ENCODE data around the gene CHIT1. TPM values are rescaled to one million over a fixed set of nuclear protein-coding genes. Genes with fewer than 3 reads are reported as not detected.

Gene CHIT1
- total and polyA plus RNA-seq, 2 of the 13 experiments (the other 11 are each of a cell fraction or from before 2014, with no cell fraction given), result not detected

DNA sequence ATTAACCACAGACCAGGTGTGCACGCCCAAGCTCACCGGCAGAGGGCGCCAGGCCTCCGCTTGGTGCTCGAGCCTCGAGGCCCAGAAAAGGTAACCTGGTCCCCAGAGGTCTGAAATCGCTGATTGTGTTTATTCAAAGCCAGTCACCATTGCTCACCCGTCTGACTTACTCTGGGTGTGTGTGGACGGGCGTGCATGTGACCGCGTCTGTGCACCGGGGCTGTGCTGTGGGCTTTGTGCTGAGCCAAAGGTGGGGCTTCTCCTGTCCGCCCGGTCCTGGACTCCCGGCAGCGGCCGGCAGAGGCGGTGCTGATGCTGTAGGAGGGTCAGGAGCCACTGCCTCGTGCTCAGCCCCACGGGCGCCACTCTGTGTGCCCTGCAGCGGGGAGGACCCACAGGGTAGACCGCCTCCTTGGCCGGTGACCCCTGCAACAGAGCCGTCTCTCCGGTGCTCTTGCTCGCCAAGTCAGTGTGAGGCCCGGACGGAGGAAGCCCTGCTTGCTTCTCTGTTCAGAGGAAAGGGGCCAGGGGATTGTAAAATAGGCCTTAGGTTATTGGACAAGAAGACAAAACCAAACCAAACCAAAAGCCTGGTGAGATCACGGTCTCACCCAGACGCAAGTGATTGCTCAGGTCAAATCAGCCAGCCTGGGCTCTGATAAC is 43.9 kb upstream of the CHIT1 start (continued):
- TF ChIP-seq ZNF143 (CRISPR knock-in tag; IDR thresholded peaks at IDR 0.05), result no peak
- TF ChIP-seq, protein P1, sequence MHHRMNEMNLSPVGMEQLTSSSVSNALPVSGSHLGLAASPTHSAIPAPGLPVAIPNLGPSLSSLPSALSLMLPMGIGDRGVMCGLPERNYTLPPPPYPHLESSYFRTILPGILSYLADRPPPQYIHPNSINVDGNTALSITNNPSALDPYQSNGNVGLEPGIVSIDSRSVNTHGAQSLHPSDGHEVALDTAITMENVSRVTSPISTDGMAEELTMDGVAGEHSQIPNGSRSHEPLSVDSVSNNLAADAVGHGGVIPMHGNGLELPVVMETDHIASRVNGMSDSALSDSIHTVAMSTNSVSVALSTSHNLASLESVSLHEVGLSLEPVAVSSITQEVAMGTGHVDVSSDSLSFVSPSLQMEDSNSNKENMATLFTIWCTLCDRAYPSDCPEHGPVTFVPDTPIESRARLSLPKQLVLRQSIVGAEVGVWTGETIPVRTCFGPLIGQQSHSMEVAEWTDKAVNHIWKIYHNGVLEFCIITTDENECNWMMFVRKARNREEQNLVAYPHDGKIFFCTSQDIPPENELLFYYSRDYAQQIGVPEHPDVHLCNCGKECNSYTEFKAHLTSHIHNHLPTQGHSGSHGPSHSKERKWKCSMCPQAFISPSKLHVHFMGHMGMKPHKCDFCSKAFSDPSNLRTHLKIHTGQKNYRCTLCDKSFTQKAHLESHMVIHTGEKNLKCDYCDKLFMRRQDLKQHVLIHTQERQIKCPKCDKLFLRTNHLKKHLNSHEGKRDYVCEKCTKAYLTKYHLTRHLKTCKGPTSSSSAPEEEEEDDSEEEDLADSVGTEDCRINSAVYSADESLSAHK (CRISPR knock-in tag; IDR thresholded peaks at IDR 0.05; ENCODE audit: borderline replicate concordance), result no peak
- TF ChIP-seq, protein P2, sequence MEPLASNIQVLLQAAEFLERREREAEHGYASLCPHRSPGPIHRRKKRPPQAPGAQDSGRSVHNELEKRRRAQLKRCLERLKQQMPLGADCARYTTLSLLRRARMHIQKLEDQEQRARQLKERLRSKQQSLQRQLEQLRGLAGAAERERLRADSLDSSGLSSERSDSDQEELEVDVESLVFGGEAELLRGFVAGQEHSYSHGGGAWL (CRISPR knock-in tag; IDR thresholded peaks at IDR 0.05), result peak; percentile 56; the same call in 1 of the 2 replicates
- peak; percentile 42; the same call in 1 of the 2 replicates for TF ChIP-seq ZBTB7B (CRISPR knock-in tag; IDR thresholded peaks at IDR 0.05)
- TF ChIP-seq ZNF136 (CRISPR knock-in tag; IDR thresholded peaks at IDR 0.05; ENCODE audit: low read depth), result no peak
- TF ChIP-seq ZNF850 (CRISPR knock-in tag; conservative IDR thresholded peaks at IDR 0.05), result no peak
- TF ChIP-seq, protein P3, sequence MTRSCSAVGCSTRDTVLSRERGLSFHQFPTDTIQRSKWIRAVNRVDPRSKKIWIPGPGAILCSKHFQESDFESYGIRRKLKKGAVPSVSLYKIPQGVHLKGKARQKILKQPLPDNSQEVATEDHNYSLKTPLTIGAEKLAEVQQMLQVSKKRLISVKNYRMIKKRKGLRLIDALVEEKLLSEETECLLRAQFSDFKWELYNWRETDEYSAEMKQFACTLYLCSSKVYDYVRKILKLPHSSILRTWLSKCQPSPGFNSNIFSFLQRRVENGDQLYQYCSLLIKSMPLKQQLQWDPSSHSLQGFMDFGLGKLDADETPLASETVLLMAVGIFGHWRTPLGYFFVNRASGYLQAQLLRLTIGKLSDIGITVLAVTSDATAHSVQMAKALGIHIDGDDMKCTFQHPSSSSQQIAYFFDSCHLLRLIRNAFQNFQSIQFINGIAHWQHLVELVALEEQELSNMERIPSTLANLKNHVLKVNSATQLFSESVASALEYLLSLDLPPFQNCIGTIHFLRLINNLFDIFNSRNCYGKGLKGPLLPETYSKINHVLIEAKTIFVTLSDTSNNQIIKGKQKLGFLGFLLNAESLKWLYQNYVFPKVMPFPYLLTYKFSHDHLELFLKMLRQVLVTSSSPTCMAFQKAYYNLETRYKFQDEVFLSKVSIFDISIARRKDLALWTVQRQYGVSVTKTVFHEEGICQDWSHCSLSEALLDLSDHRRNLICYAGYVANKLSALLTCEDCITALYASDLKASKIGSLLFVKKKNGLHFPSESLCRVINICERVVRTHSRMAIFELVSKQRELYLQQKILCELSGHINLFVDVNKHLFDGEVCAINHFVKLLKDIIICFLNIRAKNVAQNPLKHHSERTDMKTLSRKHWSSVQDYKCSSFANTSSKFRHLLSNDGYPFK (CRISPR knock-in tag; IDR thresholded peaks at IDR 0.05; ENCODE audit: borderline replicate concordance), result peak; percentile 53; the same call in 1 of the 2 replicates
- TF ChIP-seq MAFG (CRISPR knock-in tag; IDR thresholded peaks at IDR 0.05), result no peak
- peak; percentile 29; the same call in 1 of the 2 replicates for TF ChIP-seq HOXA5 (CRISPR knock-in tag; IDR thresholded peaks at IDR 0.05)
- 0 out of 2 replicates have a peak, but pooled peaks have one; percentile 41 for TF ChIP-seq MIXL1 (CRISPR knock-in tag; IDR thresholded peaks at IDR 0.05)
- peak; percentile 37 for TF ChIP-seq SAP130 (CRISPR knock-in tag; IDR thresholded peaks at IDR 0.05; ENCODE audit: low read depth)
- 0 out of 2 replicates have a peak, but pooled peaks have one; percentile 71 for TF ChIP-seq ATF6 (CRISPR knock-in tag; conservative IDR thresholded peaks at IDR 0.05)
- peak; percentile 82 for TF ChIP-seq XRCC5 (optimal IDR thresholded peaks at IDR 0.05; ENCODE audit: low read length)
- peak; percentile 68; the same call in 1 of the 2 replicates for TF ChIP-seq SALL1 (CRISPR knock-in tag; IDR thresholded peaks at IDR 0.05)
- TF ChIP-seq RAD21 (CRISPR knock-in tag; IDR thresholded peaks at IDR 0.05), result peak; percentile 95
- peak; percentile 47; the same call in 1 of the 2 replicates for TF ChIP-seq SMC3 (IDR thresholded peaks at IDR 0.05; ENCODE audit: low read length)
- TF ChIP-seq ELK4 (CRISPR knock-in tag; IDR thresholded peaks at IDR 0.05; ENCODE audit: borderline replicate concordance), result no peak

All from HepG2 (cell line).